ENCODE data around the gene NFKBIB. TPM values are rescaled to one million over a fixed set of nuclear protein-coding genes. Genes with fewer than 3 reads are reported as not detected.
"Not testable (repeated sequence)": the region's sequence is repeated elsewhere in the genome, so short reads cannot be mapped to it uniquely, and the experiment has no call there.

NFKBIB gene
- polyA plus RNA-seq, 6 donors from 2014 or later, result 6.9 to 16.9 (median 12.1) TPM

DNA sequence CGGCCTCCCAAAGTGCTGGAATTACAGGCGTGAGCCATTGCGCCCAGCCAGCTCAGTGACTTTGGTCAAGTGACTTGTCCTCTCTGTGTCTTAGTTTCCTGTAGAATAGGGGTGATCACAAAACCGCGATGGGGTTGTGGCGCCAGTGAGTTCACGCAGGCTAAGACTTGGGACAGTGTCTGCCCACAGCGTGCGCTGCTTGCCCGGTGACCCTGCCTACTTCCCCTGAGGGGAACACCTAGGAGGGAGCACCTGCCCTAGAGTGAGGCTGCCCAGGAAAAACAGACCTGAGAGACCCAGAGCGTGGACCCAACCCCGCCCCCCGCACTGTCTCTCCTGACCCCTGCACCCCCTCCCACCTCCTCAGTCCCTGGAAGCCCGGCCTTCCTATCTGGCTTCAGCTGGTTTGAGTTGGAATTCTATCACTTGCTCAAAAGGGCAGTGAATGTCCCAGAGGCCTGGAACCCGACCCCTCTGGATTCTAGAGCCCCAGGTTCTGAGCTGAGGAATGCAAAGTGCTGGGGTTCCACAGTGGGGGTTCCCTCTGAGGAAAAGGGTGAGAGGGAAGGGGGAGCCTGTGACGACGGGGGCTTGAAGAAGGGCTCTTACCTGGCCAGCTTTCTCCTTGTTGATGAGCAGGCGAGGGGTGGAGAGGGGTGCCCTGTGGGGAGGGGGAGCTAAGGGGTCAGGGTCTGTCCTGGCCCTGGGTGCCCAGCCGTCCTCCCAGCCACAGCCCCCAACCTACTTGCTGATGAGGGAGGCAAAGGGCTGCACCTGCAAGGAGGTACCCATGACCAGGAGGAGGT lies 19.5 kb upstream of the NFKBIB start:
- Mint-ChIP-seq H3K36me3 (no peaks in the 10 kb centered on the region), H3K9me3 (no peaks in the 10 kb centered on the region), H3K4me3 (peak overlapping the region in 7 of 8 donors; percentile 15 to 79 (median 63)), H3K27ac (peak overlapping the region; percentile 54 to 93 (median 80)), H3K4me1 (peaks cover 34 to 55% (median 37%) of the 10 kb centered on the region in 3 donors), H3K27me3 (no peaks in the 10 kb centered on the region)
- ATAC-seq (ENCODE audit: low read depth in 2 of 2) (no peak), DNase-seq (no peak)

GRCh38 chr19:38880882-38881609 lies 18.7 kb upstream of the NFKBIB start:
- peaks cover 34 to 50% (median 37%) of the 10 kb centered on the region in 3 donors for H3K4me1 Mint-ChIP-seq
- peak overlapping the region in 4 of 6 donors; percentile 32 to 93 (median 74) for H3K27ac Mint-ChIP-seq
- ATAC-seq (ENCODE audit: low read depth in 2 of 2), result no peak
- DNase-seq, result no peak
- no peaks in the 10 kb centered on the region for H3K27me3 Mint-ChIP-seq
- H3K36me3 Mint-ChIP-seq, result no peaks in the 10 kb centered on the region
- peak overlapping the region in 1 of 8 donors; percentile 6 for H3K4me3 Mint-ChIP-seq
- H3K9me3 Mint-ChIP-seq, result no peaks in the 10 kb centered on the region

GRCh38 chr19:38883286-38883685 lies 16.5 kb upstream of the NFKBIB start:
- H3K4me3 Mint-ChIP-seq, result peak overlapping the region in 1 of 8 donors; percentile 16
- peaks cover 20 to 39% (median 25%) of the 10 kb centered on the region in 3 donors for H3K4me1 Mint-ChIP-seq
- H3K36me3 Mint-ChIP-seq, result no peaks in the 10 kb centered on the region
- DNase-seq, result no peak
- no peaks in the 10 kb centered on the region for H3K27me3 Mint-ChIP-seq
- no peak for ATAC-seq (ENCODE audit: low read depth in 2 of 2)
- H3K9me3 Mint-ChIP-seq, result no peaks in the 10 kb centered on the region
- peak overlapping the region in 4 of 6 donors; percentile 24 to 75 (median 66) for H3K27ac Mint-ChIP-seq

- not testable (repeated sequence) for ATAC-seq (ENCODE audit: low read depth in 2 of 2); H3K4me3 Mint-ChIP-seq; H3K9me3 Mint-ChIP-seq; DNase-seq; H3K27me3 Mint-ChIP-seq; H3K36me3 Mint-ChIP-seq
- Mint-ChIP-seq H3K27ac (peak overlapping the region in 1 of 6 donors; percentile 49), H3K4me1 (peaks cover 14 to 29% (median 16%) of the 10 kb centered on the region in 3 donors)
Observed at GRCh38 chr19:38884691-38885090, 15.1 kb upstream of the NFKBIB start.

- peaks cover 0 to 9% (median 0%) of the 10 kb centered on the region in 3 donors for H3K4me1 Mint-ChIP-seq
- no peaks in the 10 kb centered on the region for H3K9me3 Mint-ChIP-seq
- ATAC-seq (ENCODE audit: low read depth in 2 of 2), result no peak
- peak overlapping the region in 2 of 6 donors; percentile 54 to 73 for H3K27ac Mint-ChIP-seq
- no peak overlapping the region for H3K4me3 Mint-ChIP-seq
- no peaks in the 10 kb centered on the region for H3K36me3 Mint-ChIP-seq
- no peak for DNase-seq
- no peaks in the 10 kb centered on the region for H3K27me3 Mint-ChIP-seq
Observed at GRCh38 chr19:38888876-38889275, 10.9 kb upstream of the NFKBIB start.

DNA sequence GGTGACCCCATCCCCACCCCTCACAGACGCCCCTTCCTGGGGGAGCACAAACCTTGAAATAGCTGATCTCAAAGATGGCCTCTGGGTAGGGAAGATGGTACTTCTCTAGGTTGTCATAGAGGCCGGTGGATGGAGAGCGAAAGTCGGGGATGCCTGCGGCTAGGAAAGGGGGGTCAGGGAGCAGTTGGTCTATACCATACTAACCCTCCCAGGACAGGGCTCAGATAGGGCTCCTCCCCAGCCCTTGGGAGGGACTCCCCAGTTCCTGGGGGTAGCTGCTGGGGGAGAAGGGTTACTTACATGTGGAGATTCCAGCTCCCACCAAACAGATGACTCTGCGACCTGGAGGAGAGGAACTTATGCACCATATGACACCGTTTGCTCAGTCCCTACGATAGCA lies 10.0 kb upstream of the NFKBIB start:
- Mint-ChIP-seq H3K9me3 (no peaks in the 10 kb centered on the region), H3K4me3 (no peak overlapping the region), H3K27me3 (no peaks in the 10 kb centered on the region), H3K36me3 (no peaks in the 10 kb centered on the region), H3K27ac (no peak overlapping the region), H3K4me1 (peaks cover 0 to 13% (median 8%) of the 10 kb centered on the region in 3 donors)
- ATAC-seq (ENCODE audit: low read depth in 2 of 2) (no peak), DNase-seq (no peak)

DNA sequence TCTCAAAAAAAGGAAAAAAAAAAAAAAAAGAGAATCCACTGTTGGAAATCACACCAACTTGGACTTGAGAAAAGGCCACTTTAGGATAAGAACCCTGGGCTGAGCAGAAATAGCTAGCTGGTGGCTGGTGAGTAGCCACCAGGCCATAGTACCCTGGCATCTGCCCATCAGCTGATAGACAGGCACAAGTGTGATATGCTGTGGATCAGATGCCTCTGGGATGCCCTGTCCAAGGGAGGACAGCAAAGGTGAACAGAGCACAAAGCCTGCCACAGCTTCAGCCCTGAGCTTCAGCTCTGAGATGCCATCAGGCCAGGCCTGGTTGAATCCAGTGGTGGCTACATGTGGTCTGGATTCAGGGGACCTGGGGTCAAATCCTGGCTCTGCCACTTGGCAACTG lies 9.1 kb upstream of the NFKBIB start:
- no peaks in the 10 kb centered on the region for H3K27me3 Mint-ChIP-seq
- H3K9me3 Mint-ChIP-seq, result no peaks in the 10 kb centered on the region
- no peak for ATAC-seq (ENCODE audit: low read depth in 2 of 2)
- DNase-seq, result no peak
- H3K4me3 Mint-ChIP-seq, result peak overlapping the region in 1 of 8 donors; percentile 16
- H3K4me1 Mint-ChIP-seq, result peaks cover 6 to 17% (median 14%) of the 10 kb centered on the region in 3 donors
- no peaks in the 10 kb centered on the region for H3K36me3 Mint-ChIP-seq
- no peak overlapping the region for H3K27ac Mint-ChIP-seq

GRCh38 chr19:38891771-38892170 lies 8.0 kb upstream of the NFKBIB start:
- no peaks in the 10 kb centered on the region for H3K9me3 Mint-ChIP-seq
- no peak overlapping the region for H3K4me3 Mint-ChIP-seq
- ATAC-seq (ENCODE audit: low read depth in 2 of 2), result no peak
- peak overlapping the region in 2 of 6 donors; percentile 11 to 69 for H3K27ac Mint-ChIP-seq
- H3K27me3 Mint-ChIP-seq, result no peaks in the 10 kb centered on the region
- DNase-seq, result no peak
- H3K36me3 Mint-ChIP-seq, result no peaks in the 10 kb centered on the region
- peaks cover 6 to 20% (median 14%) of the 10 kb centered on the region in 3 donors for H3K4me1 Mint-ChIP-seq

DNA sequence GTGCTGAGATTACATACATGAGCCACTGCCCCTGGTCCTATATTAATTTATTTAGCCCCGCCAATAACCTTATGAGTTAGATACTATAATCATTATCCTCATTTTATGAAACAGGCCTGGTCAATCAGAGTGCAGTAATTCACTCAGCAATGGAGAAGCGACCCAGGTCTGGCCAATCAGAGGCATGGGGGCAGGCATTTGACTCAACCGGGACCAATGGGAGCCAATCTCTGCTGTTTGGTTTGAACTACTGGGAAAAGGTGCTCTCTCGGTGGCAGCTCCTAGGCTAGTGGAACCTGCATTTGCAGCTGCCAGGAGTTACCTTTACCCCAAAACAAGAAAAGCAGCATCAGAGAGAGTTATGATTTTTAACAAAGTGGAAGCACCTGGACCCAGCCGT lies 6.9 kb upstream of the NFKBIB start:
- H3K4me1 Mint-ChIP-seq, result peaks cover 9 to 25% (median 15%) of the 10 kb centered on the region in 3 donors
- H3K9me3 Mint-ChIP-seq, result no peaks in the 10 kb centered on the region
- no peak overlapping the region for H3K4me3 Mint-ChIP-seq
- no peaks in the 10 kb centered on the region for H3K36me3 Mint-ChIP-seq
- DNase-seq (no peak), ATAC-seq (ENCODE audit: low read depth in 2 of 2) (no peak)
- no peaks in the 10 kb centered on the region for H3K27me3 Mint-ChIP-seq
- H3K27ac Mint-ChIP-seq, result no peak overlapping the region

DNA sequence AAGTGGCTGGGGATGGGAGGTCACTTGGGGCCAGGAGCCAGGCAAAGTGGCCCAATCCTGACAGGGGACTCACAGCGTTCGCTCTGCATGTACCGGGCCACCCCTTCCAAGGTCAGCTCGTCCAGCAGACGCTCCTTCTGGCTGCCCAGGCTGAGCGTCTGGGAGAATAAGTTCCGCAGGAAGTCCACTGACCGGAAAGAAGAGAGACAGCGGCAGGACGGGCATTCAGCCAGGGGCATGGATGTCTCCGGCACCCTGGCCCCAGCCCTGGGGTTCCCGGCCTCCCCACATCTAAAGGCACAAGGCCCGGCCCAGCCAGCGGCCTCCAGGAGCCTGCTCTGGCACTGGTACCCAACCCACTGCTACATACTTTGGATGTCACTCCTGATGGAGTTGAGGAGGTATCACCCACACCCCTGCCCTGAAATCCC lies 6.4 kb upstream of the NFKBIB start:
- H3K36me3 Mint-ChIP-seq, result no peaks in the 10 kb centered on the region
- no peak for ATAC-seq (ENCODE audit: low read depth in 2 of 2)

GRCh38 chr19:38894968-38895367 lies 4.8 kb upstream of the NFKBIB start:
- ATAC-seq (ENCODE audit: low read depth in 2 of 2) (no peak), DNase-seq (no peak)
- H3K4me3 Mint-ChIP-seq, result no peak overlapping the region
- H3K36me3 Mint-ChIP-seq, result no peaks in the 10 kb centered on the region
- H3K4me1 Mint-ChIP-seq, result peaks cover 23 to 42% (median 29%) of the 10 kb centered on the region in 3 donors
- H3K9me3 Mint-ChIP-seq, result no peaks in the 10 kb centered on the region
- H3K27me3 Mint-ChIP-seq, result no peaks in the 10 kb centered on the region
- H3K27ac Mint-ChIP-seq, result peak overlapping the region in 3 of 6 donors; percentile 2 to 92 (median 32)

More for the DNA sequence above, 6.4 kb upstream of the NFKBIB start:
- H3K9me3 Mint-ChIP-seq, result no peaks in the 10 kb centered on the region
- H3K4me1 Mint-ChIP-seq, result peaks cover 12 to 30% (median 20%) of the 10 kb centered on the region in 3 donors
- peak overlapping the region in 1 of 6 donors; percentile 49 for H3K27ac Mint-ChIP-seq
- H3K27me3 Mint-ChIP-seq, result no peaks in the 10 kb centered on the region
- no peak overlapping the region for H3K4me3 Mint-ChIP-seq
- DNase-seq, result no peak

DNA sequence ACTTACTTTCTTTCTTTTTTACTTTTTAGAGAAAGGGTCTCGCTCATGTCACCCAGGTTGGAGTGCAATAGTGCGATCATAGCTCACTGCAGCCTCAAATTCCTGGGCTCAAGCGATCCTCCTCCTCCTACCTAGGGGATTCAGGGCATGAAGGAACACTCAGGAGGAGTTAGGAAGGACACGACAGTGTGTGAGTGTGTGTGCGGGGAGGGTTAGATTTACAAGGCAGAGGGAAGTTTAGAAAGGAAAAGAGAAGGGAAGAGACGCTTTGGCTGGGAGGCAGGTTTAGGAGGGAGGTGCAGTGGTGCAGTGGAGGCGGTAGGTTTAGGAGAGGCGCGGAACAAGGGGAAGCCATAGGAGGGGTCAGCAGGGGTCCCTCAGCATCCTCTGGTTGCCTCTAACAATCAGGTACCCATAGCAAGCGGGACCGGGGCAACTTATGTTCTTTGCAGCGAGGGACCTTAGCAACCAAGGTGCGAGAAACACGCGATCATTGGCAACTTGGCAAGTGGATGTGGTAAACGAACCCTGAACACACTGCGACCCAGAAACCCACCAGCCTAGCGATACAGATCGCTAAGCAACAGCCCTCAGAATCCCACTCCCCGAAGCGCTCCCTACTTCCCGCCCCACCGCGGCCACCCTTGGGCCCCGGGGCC lies 852 bp upstream of the NFKBIB start:
- Mint-ChIP-seq H3K36me3 (no peaks in the 10 kb centered on the region), H3K27me3 (no peaks in the 10 kb centered on the region), H3K4me3 (peak overlapping the region; percentile 89 to 100 (median 96)), H3K4me1 (peaks cover 36 to 61% (median 53%) of the 10 kb centered on the region in 3 donors), H3K9me3 (no peaks in the 10 kb centered on the region), H3K27ac (peak overlapping the region; percentile 95 to 100 (median 98))
- ATAC-seq (ENCODE audit: low read depth in 2 of 2) (no peak), DNase-seq (no peak)

GRCh38 chr19:38900202-38900629 lies 447 bp downstream of the NFKBIB start:
- ATAC-seq (ENCODE audit: low read depth in 2 of 2) (no peak), DNase-seq (no peak)
- H3K27me3 Mint-ChIP-seq, result no peaks in the 10 kb centered on the region
- peaks cover 40 to 55% (median 51%) of the 10 kb centered on the region in 3 donors for H3K4me1 Mint-ChIP-seq
- peak overlapping the region; percentile 89 to 100 (median 96) for H3K4me3 Mint-ChIP-seq
- peaks cover 8 to 12% of the 10 kb centered on the region in 2 donors for H3K36me3 Mint-ChIP-seq
- H3K9me3 Mint-ChIP-seq, result no peaks in the 10 kb centered on the region
- H3K27ac Mint-ChIP-seq, result peak overlapping the region; percentile 94 to 100 (median 97)

Data from naive B cell (primary cell).